Activated naive CD4-positive, alpha-beta T cell treated with anti-CD3 and anti-CD28 coated beads, Interleukin-2, amount 50 U/mL, for 24 hours (primary cell): ENCODE measurements around the gene CFAP97.
"Not testable (repeated sequence)": the region's sequence is repeated elsewhere in the genome, so short reads cannot be mapped to it uniquely, and the experiment has no call there.

ENCODE experiments used
- H3K27ac Mint-ChIP-seq: one replicate; pipeline ENCODE4 v1.8.0; 2021; ENCODE audit warnings: mild to moderate bottlenecking, mixed read lengths
- H3K27me3 Mint-ChIP-seq: one replicate; pipeline ENCODE4 v1.8.0; 2021; ENCODE audit warnings: mixed read lengths
- H3K36me3 Mint-ChIP-seq: one replicate; pipeline ENCODE4 v1.8.0; 2021; ENCODE audit warnings: mixed read lengths
- H3K4me1 Mint-ChIP-seq: one replicate; pipeline ENCODE4 v1.8.0; 2021; ENCODE audit warnings: mixed read lengths
- H3K4me3 Mint-ChIP-seq: one replicate; pipeline ENCODE4 v1.8.0; 2021; ENCODE audit warnings: mild to moderate bottlenecking, mixed read lengths
- H3K9me3 Mint-ChIP-seq: one replicate; pipeline ENCODE4 v1.8.0; 2021; ENCODE audit warnings: mixed read lengths

The CFAP97 gene

DNA sequence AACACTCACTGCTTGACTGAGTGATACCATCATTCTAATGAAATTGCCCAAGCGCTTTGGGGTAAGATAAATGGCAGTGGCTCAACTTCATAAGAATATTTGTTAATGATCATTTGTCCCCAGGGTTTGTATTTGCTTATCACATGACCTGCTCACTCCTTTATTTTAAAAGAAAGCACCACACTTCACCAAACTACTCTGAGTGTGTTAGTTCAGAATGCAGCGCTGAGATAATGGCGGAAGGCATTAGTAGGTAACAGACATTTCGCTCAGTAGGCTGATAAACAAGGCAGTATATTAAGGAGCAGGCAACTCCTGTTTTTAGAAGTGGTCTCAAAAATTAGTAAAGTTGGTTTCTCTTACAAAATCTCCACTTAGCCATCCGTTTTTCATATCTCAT lies 7.2 kb upstream of the CFAP97 start:
- no peaks in the 10 kb centered on the region for H3K9me3 Mint-ChIP-seq
- peak overlapping the region; percentile 71 for H3K27ac Mint-ChIP-seq
- H3K4me3 Mint-ChIP-seq = peak overlapping the region; percentile 88
- no peaks in the 10 kb centered on the region for H3K36me3 Mint-ChIP-seq
- H3K27me3 Mint-ChIP-seq = no peaks in the 10 kb centered on the region
- peaks cover 40% of the 10 kb centered on the region for H3K4me1 Mint-ChIP-seq

GRCh38 chr4:185210102-185210981 lies 6.5 kb upstream of the CFAP97 start:
- Mint-ChIP-seq H3K4me3 (peak overlapping the region; percentile 88), H3K36me3 (no peaks in the 10 kb centered on the region), H3K27me3 (no peaks in the 10 kb centered on the region), H3K27ac (peak overlapping the region; percentile 79), H3K4me1 (peaks cover 43% of the 10 kb centered on the region), H3K9me3 (no peaks in the 10 kb centered on the region)

- not testable (repeated sequence) for H3K36me3 Mint-ChIP-seq
- H3K4me1 Mint-ChIP-seq = peaks cover 48% of the 10 kb centered on the region
Measured at GRCh38 chr4:185209852-185210101, 6.0 kb upstream of the CFAP97 start.

DNA sequence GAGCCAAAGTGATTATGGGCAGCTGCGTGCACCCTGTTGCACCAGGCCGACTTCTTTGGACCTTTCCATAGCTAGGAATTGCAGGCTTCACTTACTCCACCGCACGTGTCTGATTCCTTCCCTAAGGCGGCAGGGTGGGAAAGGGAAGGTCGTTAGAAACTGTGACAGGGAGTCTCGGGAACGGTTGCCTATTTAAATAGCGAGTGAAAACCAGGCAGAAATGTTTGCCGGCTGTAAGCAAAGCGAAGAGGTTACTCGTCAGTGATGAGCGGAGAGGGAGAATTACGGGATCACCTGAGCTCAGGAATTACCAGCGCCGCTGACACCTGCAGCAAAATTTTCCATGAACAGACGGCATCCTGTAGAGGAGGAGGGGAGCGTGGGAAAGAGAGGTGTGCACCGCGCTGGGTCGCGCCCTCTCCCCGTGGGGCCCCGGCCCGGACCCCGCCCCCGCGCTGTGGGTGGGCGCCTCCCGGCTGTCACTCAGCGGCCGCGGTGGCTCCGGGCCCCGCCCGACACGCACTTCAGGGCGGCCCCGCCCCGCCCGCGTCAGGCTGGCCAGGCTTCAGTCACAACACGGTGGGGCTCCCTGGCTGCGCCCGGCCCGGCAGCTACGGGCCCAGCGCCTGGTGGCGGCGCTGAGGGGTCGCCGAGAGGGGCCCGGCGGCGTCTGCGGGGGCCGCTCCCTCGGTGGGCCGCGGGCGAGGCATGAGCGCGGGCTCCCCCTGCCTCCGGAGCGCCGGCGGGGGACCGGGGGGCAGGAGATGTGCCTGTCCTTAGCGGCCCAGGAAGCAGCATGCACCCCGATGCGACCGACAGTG lies 5.4 kb upstream of the CFAP97 start, which contains the start of gene SNX25:
Gene SNX25, plus strand, starts transcription at position 568 of the 821 bp plus-strand sequence. Its CDS starts 229 bp downstream, at position 797.
- no peaks in the 10 kb centered on the region for H3K36me3 Mint-ChIP-seq
- peak within 1 kb of the TSS; percentile 92 for H3K4me3 Mint-ChIP-seq
- H3K27me3 Mint-ChIP-seq = no peaks in the 10 kb centered on the region
- H3K9me3 Mint-ChIP-seq = no peaks in the 10 kb centered on the region
- H3K4me1 Mint-ChIP-seq = peaks cover 54% of the 10 kb centered on the region
- peak within 1 kb of the TSS; percentile 92 for H3K27ac Mint-ChIP-seq

More at GRCh38 chr4:185209852-185210101, 6.0 kb upstream of the CFAP97 start:
- H3K9me3 Mint-ChIP-seq, H3K4me3 Mint-ChIP-seq, H3K27me3 Mint-ChIP-seq, H3K27ac Mint-ChIP-seq: not testable (repeated sequence)

- H3K27ac Mint-ChIP-seq = no peak overlapping the region
- peaks cover 46% of the 10 kb centered on the region for H3K4me1 Mint-ChIP-seq
- no peaks in the 10 kb centered on the region for H3K36me3 Mint-ChIP-seq
- no peaks in the 10 kb centered on the region for H3K9me3 Mint-ChIP-seq
- no peak overlapping the region for H3K4me3 Mint-ChIP-seq
- H3K27me3 Mint-ChIP-seq = no peaks in the 10 kb centered on the region
Measured at GRCh38 chr4:185207466-185207865, 3.7 kb upstream of the CFAP97 start.

DNA sequence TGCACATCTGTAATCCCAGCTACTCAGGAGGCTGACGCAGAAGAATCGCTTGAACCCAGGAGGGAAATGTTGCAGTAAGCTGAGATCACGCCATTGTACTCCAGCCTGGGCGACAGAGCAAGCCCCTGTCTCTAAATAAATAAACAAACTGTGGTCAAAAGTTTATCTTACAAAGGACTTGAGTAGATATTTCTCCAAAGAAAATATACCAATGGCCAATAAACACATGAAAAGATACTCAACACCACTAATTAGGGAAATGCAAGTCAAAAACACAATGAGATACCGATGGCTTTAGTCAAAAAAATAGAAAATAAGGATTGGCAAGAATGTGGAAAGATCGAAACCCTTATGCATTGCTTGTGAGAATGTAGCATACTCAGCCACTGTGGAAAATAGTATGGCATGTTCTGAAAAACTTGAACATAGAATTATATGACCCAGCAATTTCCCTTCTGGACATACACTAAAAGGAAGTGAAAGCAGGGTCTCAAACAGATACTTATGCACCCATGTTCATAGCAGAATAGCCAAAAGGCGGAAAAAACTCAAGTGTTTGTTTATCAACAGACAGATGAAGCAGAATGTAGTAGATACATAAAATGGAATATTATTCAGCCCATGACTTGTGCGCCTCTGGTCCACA lies 2.0 kb upstream of the CFAP97 start:
- no peak overlapping the region for H3K4me3 Mint-ChIP-seq
- no peaks in the 10 kb centered on the region for H3K9me3 Mint-ChIP-seq
- peak overlapping the region; percentile 12 for H3K27ac Mint-ChIP-seq
- peaks cover 48% of the 10 kb centered on the region for H3K4me1 Mint-ChIP-seq
- no peaks in the 10 kb centered on the region for H3K36me3 Mint-ChIP-seq
- H3K27me3 Mint-ChIP-seq = no peaks in the 10 kb centered on the region

DNA sequence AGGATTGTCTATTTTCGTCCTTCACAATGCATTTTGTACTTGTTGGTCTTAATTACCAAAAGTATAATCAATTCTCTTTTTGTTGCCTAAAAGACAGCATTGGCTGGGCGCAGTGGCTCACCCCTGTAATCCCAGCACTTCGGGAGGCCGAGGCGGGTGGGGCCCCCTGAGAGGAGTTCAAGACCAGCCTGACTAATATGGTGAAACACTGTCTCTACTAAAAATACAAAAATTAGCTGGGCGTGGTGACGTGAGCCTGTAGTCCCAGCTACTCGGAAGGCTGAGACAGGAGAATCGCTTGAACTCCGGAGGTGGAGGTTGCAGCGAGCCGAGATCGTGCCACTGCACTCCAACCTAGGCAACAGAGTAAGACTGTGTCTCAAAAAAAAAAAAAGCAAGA lies 1.3 kb upstream of the CFAP97 start:
- H3K4me1 Mint-ChIP-seq = peaks cover 44% of the 10 kb centered on the region
- H3K4me3 Mint-ChIP-seq = peak overlapping the region; percentile 97
- not testable (repeated sequence) for H3K36me3 Mint-ChIP-seq, H3K27me3 Mint-ChIP-seq, H3K9me3 Mint-ChIP-seq
- H3K27ac Mint-ChIP-seq = peak overlapping the region; percentile 93

DNA sequence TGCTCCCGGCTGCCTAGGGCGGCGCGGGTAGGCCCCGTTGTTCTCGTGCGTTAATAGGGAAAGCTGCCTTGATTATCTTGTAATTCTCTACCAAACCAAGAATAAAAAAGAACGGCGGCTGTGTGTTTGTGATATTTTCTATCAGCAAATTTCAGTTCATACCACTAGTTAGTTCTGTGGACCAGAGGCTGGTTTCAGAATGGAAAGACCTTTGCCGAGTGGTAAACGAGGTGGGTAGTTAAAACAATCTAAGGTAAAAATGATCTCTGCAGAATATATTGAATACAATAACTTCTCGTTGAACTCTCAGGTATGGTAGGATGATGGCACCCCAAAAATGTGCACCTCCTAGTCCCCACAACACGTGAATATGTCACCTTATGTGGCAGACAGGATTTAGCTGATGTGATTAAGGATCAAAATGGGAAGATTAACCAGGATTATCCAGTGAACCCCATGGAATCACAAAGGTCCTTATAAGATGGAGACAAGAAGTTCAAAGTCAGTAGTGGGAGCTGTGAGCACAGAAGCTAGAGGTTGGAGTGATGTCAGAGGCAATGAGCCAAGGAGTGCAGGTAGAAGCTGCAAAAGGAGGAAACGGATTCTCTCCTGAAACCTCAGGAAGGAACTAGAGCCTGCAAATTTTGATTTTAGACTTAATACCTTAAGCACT lies 574 bp upstream of the CFAP97 start:
- Mint-ChIP-seq H3K27ac (peak overlapping the region; percentile 93), H3K4me3 (peak overlapping the region; percentile 97), H3K36me3 (no peaks in the 10 kb centered on the region), H3K27me3 (no peaks in the 10 kb centered on the region), H3K9me3 (no peaks in the 10 kb centered on the region), H3K4me1 (peaks cover 48% of the 10 kb centered on the region)

DNA sequence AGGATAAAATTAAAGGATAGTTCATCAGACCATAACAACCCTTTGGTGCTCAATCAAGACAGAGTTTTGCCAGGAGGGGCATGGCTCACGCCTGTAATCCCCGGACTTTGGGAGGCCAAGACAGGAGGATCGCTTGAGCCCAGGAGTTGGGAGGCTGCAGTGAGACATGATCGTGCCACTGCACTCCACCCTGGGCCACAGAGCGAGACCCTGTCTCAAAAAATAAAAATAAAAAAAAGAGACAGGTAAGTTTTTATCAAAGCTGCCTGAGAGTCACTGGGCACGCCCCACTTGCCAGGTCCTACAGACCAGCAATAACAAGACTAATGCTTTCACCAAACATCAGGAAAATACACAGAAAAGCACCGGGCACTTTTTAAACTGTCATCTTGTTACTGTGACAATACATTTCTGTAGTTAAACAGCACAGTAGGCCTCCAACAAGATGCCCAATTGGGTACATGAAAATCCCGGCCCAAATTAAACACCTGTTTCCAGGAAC lies 765 bp downstream of the CFAP97 start:
- H3K9me3 Mint-ChIP-seq = no peaks in the 10 kb centered on the region
- peaks cover 40% of the 10 kb centered on the region for H3K4me1 Mint-ChIP-seq

GRCh38 chr4:185201977-185202962 lies 1.5 kb downstream of the CFAP97 start:
- Mint-ChIP-seq H3K4me1 (peaks cover 40% of the 10 kb centered on the region), H3K27ac (peak overlapping the region; percentile 100), H3K36me3 (no peaks in the 10 kb centered on the region)

More for the DNA sequence above, 765 bp downstream of the CFAP97 start:
- Mint-ChIP-seq H3K27me3 (no peaks in the 10 kb centered on the region), H3K36me3 (no peaks in the 10 kb centered on the region), H3K4me3 (peak overlapping the region; percentile 97), H3K27ac (peak overlapping the region; percentile 100)

GRCh38 chr4:185198189-185198588 lies 5.6 kb downstream of the CFAP97 start:
- H3K4me3 Mint-ChIP-seq, H3K27me3 Mint-ChIP-seq, H3K36me3 Mint-ChIP-seq, H3K9me3 Mint-ChIP-seq, H3K27ac Mint-ChIP-seq: not testable (repeated sequence)
- H3K4me1 Mint-ChIP-seq = peaks cover 31% of the 10 kb centered on the region

More at GRCh38 chr4:185201977-185202962, 1.5 kb downstream of the CFAP97 start:
- no peaks in the 10 kb centered on the region for H3K27me3 Mint-ChIP-seq
- no peaks in the 10 kb centered on the region for H3K9me3 Mint-ChIP-seq
- H3K4me3 Mint-ChIP-seq = peak overlapping the region; percentile 97

- H3K4me1 Mint-ChIP-seq = peaks cover 24% of the 10 kb centered on the region
- H3K9me3 Mint-ChIP-seq = no peaks in the 10 kb centered on the region
- H3K27me3 Mint-ChIP-seq = no peaks in the 10 kb centered on the region
- H3K36me3 Mint-ChIP-seq = peaks cover 9% of the 10 kb centered on the region
- H3K27ac Mint-ChIP-seq = no peak overlapping the region
- no peak overlapping the region for H3K4me3 Mint-ChIP-seq
Measured at GRCh38 chr4:185196437-185196836, 7.4 kb downstream of the CFAP97 start.

DNA sequence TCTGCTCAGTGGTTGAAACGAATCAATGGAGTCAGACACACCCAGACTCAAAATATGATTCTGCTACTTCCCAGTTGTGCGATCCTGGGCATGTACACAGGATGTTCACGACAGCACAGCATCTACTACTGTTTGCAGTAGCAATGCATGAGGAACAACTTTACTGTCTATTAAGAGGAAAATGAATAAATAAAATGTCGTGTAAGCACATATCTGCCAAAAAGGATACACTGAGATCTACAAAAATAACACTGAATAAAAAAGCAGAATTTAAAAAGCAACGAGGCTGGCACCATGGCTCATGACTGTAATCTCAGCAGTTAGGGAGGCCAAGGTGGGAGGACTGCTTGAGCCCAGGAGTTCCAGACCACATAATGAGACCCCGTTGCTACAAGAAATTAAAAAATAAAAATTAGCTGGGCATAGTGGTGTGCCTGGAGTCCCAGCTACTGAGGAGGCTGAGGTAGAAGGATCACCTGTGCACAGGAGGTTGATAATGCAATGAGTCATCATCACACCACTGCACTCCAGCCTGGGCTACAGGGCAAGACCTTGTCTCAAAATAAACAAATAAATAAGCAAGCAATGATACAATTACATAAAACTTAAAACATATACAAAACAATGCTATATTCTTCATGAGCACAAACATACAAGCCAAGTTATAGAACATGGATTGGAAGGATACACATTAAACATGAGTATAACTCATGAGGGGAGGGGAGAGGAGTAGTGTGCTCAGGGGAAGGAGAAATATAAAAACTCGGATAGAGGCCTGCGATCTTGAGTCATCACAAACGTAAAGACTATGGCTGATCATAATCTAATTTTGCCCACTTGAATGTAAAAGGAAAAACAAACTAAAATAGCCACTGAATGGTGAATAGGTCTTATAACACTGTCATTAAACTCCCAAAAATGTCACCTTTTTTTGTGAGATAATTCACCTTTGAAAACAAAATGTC lies 8.6 kb downstream of the CFAP97 start:
- Mint-ChIP-seq H3K9me3 (no peaks in the 10 kb centered on the region), H3K27ac (peak overlapping the region; percentile 55), H3K4me1 (peaks cover 30% of the 10 kb centered on the region), H3K27me3 (no peaks in the 10 kb centered on the region), H3K36me3 (peaks cover 11% of the 10 kb centered on the region), H3K4me3 (no peak overlapping the region)
